Measurements from ENCODE around the gene GSTCD. TPM values are rescaled to one million over a fixed set of nuclear protein-coding genes. Genes with fewer than 3 reads are reported as not detected.
"Not testable (repeated sequence)": the region's sequence is repeated elsewhere in the genome, so short reads cannot be mapped to it uniquely, and the experiment has no call there.

Gene GSTCD
- total RNA-seq, 1 experiment from 2014 or later, result 29.0 TPM

DNA sequence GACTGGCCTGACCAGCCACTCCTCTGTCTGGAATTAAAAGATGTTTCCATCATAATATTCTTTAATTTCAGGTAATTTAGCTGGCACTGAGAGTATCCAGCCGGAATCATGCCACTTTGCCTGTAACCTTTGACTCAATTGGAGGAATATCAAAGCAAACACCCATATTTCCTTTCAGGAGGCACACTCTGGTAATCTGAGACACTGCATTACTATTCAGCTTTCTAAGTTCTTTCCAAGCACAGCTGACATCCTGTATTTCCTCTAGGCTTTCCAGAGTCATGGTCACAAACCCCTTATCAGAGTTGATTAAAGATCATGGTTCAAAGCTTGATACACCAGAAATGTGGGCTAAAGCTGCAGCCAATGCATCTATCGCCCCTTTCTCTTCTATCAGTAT lies 29.4 kb upstream of the GSTCD start:
- intact Hi-C loops (cut with micrococcal nuclease; ENCODE audit: unreplicated experiment), result no loop called here
- no peak for TF ChIP-seq EZH2 (IDR thresholded peaks at IDR 0.05; ENCODE audit: borderline replicate concordance, low read depth, low read length, poor library complexity, severe bottlenecking)
- TF ChIP-seq, protein P1, sequence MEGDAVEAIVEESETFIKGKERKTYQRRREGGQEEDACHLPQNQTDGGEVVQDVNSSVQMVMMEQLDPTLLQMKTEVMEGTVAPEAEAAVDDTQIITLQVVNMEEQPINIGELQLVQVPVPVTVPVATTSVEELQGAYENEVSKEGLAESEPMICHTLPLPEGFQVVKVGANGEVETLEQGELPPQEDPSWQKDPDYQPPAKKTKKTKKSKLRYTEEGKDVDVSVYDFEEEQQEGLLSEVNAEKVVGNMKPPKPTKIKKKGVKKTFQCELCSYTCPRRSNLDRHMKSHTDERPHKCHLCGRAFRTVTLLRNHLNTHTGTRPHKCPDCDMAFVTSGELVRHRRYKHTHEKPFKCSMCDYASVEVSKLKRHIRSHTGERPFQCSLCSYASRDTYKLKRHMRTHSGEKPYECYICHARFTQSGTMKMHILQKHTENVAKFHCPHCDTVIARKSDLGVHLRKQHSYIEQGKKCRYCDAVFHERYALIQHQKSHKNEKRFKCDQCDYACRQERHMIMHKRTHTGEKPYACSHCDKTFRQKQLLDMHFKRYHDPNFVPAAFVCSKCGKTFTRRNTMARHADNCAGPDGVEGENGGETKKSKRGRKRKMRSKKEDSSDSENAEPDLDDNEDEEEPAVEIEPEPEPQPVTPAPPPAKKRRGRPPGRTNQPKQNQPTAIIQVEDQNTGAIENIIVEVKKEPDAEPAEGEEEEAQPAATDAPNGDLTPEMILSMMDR (conservative IDR thresholded peaks at IDR 0.05; ENCODE audit: low read depth, low read length), result no peak

DNA sequence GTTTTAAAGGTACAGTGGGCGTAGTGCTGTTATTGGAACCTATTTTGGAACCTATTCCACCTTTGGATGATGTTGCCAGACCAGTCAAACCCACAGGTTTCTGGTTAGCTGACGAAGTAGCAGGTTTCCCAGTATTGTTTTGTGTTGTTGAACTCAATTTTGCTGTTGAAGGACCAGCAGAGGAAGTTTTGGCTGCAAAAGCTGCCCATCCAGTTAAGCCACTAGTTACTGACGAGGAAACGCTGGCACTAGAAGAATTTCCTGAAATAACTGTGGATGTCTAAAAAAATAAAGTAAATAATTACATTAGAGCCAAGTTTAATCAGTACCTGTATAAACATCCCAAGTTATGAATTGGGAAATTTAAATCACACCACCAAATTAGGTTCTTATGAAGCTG lies 25.5 kb upstream of the GSTCD start:
- no TSS peak for BruUV-seq (replicated peaks)
- intact Hi-C loops (cut with micrococcal nuclease; ENCODE audit: unreplicated experiment), result no loop called here
- DNase-seq (ENCODE audit: low spot score), result no peak
- Histone ChIP-seq H3K27ac (ENCODE audit: low read depth, low read length, poor library complexity, severe bottlenecking) (no peak overlapping the region), H3K9me3 (ENCODE audit: low read depth, low read length, poor library complexity, severe bottlenecking) (no peaks in the 10 kb centered on the region), H3K27me3 (replicated peaks; ENCODE audit: insufficient read depth, low read depth, low read length, poor library complexity) (no peaks in the 10 kb centered on the region), H3K4me1 (ENCODE audit: insufficient read depth, low read length, poor library complexity, severe bottlenecking) (peaks cover 2% of the 10 kb centered on the region), H3K4me3 (ENCODE audit: low read depth, low read length, poor library complexity, severe bottlenecking) (no peak overlapping the region), H3K36me3 (ENCODE audit: insufficient read depth, low read length, poor library complexity, severe bottlenecking) (peaks cover 22% of the 10 kb centered on the region)
- no peak for TF ChIP-seq EZH2 (IDR thresholded peaks at IDR 0.05; ENCODE audit: borderline replicate concordance, low read depth, low read length, poor library complexity, severe bottlenecking)
- POLR2A ChIA-PET (ENCODE audit: low non-redundant PET), result no interaction called here
- CTCF ChIA-PET, result no interaction called here

More for the DNA sequence above, 29.4 kb upstream of the GSTCD start:
- DNase-seq (ENCODE audit: low spot score), result no peak
- H3K9me3 ChIP-seq (ENCODE audit: low read depth, low read length, poor library complexity, severe bottlenecking), result no peaks in the 10 kb centered on the region
- H3K4me1 ChIP-seq (ENCODE audit: insufficient read depth, low read length, poor library complexity, severe bottlenecking), result peaks cover 2% of the 10 kb centered on the region
- peaks cover 22% of the 10 kb centered on the region for H3K36me3 ChIP-seq (ENCODE audit: insufficient read depth, low read length, poor library complexity, severe bottlenecking)
- CTCF ChIA-PET, result no interaction called here
- H3K27me3 ChIP-seq (replicated peaks; ENCODE audit: insufficient read depth, low read depth, low read length, poor library complexity), result no peaks in the 10 kb centered on the region
- no peak overlapping the region for H3K4me3 ChIP-seq (ENCODE audit: low read depth, low read length, poor library complexity, severe bottlenecking)
- POLR2A ChIA-PET (ENCODE audit: low non-redundant PET), result interaction anchor here (0.5 kb wide), 1 partner anchor 771 kb away, joined by 3 read pairs; no protein-coding TSS in a partner anchor
- H3K27ac ChIP-seq (ENCODE audit: low read depth, low read length, poor library complexity, severe bottlenecking), result no peak overlapping the region
- no TSS peak for BruUV-seq (replicated peaks)

DNA sequence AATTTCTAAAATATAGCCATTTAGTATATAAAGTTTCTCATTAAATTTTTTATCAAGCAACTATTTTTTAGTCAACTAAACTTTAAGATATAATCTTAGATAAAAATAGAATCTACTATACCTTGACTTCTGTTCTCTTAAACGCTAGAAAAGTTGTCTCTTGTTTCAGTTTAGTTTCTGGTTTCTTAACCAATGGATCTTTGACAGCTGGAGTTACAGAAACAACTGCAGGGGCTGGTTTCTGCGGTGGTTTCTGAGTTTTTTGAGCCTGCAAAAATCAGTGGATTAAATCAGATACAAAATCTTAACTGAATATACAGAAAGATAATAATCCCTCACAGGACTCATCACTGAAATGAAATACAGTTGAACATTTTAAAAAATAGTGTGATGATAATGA lies 22.0 kb upstream of the GSTCD start:
- BruUV-seq (replicated peaks), result no TSS peak
- DNase-seq (ENCODE audit: low spot score), result no peak

DNA sequence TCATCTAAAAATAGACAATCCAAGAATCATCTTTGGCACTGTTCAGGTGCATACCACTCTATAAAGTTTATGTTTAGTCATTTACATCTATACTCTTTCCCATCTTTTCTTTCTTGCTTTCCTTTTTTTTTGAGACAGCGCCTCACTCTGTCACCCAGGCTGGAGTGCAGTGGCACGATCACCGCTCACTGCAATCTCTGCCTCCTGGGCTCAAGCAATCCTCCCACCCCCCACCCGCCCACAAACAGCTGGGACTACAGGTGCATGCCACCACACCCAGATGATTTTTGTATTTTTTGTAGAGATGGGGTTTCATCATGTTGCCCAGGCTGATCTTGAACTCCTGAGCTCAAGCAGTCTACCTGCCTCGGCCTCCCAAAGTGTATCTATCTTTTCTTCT lies 13.8 kb upstream of the GSTCD start:
- BruUV-seq (replicated peaks); H3K4me1 ChIP-seq (ENCODE audit: insufficient read depth, low read length, poor library complexity, severe bottlenecking); H3K27me3 ChIP-seq (replicated peaks; ENCODE audit: insufficient read depth, low read depth, low read length, poor library complexity); POLR2A ChIA-PET (ENCODE audit: low non-redundant PET); CTCF ChIA-PET; H3K27ac ChIP-seq (ENCODE audit: low read depth, low read length, poor library complexity, severe bottlenecking); H3K9me3 ChIP-seq (ENCODE audit: low read depth, low read length, poor library complexity, severe bottlenecking); intact Hi-C loops (cut with micrococcal nuclease; ENCODE audit: unreplicated experiment); DNase-seq (ENCODE audit: low spot score); H3K4me3 ChIP-seq (ENCODE audit: low read depth, low read length, poor library complexity, severe bottlenecking): not testable (repeated sequence)
- peaks cover 30% of the 10 kb centered on the region for H3K36me3 ChIP-seq (ENCODE audit: insufficient read depth, low read length, poor library complexity, severe bottlenecking)

More for the DNA sequence above, 22.0 kb upstream of the GSTCD start:
- Histone ChIP-seq H3K4me3 (ENCODE audit: low read depth, low read length, poor library complexity, severe bottlenecking) (no peak overlapping the region), H3K9me3 (ENCODE audit: low read depth, low read length, poor library complexity, severe bottlenecking) (no peaks in the 10 kb centered on the region), H3K36me3 (ENCODE audit: insufficient read depth, low read length, poor library complexity, severe bottlenecking) (peaks cover 18% of the 10 kb centered on the region), H3K4me1 (ENCODE audit: insufficient read depth, low read length, poor library complexity, severe bottlenecking) (no peaks in the 10 kb centered on the region), H3K27ac (ENCODE audit: low read depth, low read length, poor library complexity, severe bottlenecking) (no peak overlapping the region), H3K27me3 (replicated peaks; ENCODE audit: insufficient read depth, low read depth, low read length, poor library complexity) (no peaks in the 10 kb centered on the region)
- intact Hi-C loops (cut with micrococcal nuclease; ENCODE audit: unreplicated experiment), result no loop called here
- TF ChIP-seq, protein P1 (conservative IDR thresholded peaks at IDR 0.05; ENCODE audit: low read depth, low read length), result no peak
- no peak for TF ChIP-seq EZH2 (IDR thresholded peaks at IDR 0.05; ENCODE audit: borderline replicate concordance, low read depth, low read length, poor library complexity, severe bottlenecking)
- ChIA-PET POLR2A (ENCODE audit: low non-redundant PET) (no interaction called here), CTCF (no interaction called here)

DNA sequence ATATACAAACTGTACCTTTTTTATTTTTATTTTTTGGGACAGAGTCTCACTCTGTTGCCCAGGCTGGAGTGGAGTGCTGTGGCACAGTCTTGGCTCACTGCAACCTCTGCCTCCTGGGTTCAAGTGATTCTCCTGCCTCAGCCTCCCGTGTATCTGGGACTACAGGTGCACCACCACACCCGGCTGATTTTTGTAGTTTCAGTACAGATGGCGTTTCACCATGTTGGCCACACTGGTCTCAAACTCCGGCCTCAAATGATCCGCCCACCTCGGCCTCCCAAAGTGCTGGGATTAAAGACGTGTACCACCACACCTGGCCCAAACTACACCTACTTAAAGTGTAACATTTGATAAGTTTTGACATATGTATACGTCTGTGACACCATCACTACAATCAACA lies 12.8 kb upstream of the GSTCD start:
- H3K27me3 ChIP-seq (replicated peaks; ENCODE audit: insufficient read depth, low read depth, low read length, poor library complexity); H3K4me1 ChIP-seq (ENCODE audit: insufficient read depth, low read length, poor library complexity, severe bottlenecking); POLR2A ChIA-PET (ENCODE audit: low non-redundant PET); CTCF ChIA-PET; BruUV-seq (replicated peaks); H3K4me3 ChIP-seq (ENCODE audit: low read depth, low read length, poor library complexity, severe bottlenecking); H3K27ac ChIP-seq (ENCODE audit: low read depth, low read length, poor library complexity, severe bottlenecking); H3K9me3 ChIP-seq (ENCODE audit: low read depth, low read length, poor library complexity, severe bottlenecking); intact Hi-C loops (cut with micrococcal nuclease; ENCODE audit: unreplicated experiment); DNase-seq (ENCODE audit: low spot score): not testable (repeated sequence)
- peaks cover 30% of the 10 kb centered on the region for H3K36me3 ChIP-seq (ENCODE audit: insufficient read depth, low read length, poor library complexity, severe bottlenecking)
